ENCODE results near the gene VSIG1. TPM values are rescaled to one million over a fixed set of nuclear protein-coding genes. Genes with fewer than 3 reads are reported as not detected.

VSIG1 gene
- total RNA-seq, 1 experiment from 2014 or later: 0.07 TPM

DNA sequence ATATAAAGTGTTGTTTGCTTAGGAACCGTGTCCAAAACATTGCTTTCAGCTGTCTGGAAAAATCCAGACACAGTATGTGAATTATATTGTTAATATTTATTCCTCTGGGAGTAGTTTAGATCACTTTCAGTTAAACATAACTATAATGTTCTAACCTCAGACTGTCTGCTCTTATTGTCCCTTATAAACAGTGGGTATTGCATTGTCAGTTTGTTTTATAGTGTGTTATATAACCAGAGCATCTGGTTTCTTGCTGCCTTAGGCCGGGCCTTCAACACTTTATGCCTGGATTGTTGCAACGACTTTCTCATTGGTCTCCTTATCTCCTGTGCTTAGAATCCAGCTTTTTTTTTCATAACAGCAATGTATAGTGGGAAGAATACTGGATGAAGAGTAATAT lies 73.1 kb downstream of the VSIG1 start:
- H3K27me3 ChIP-seq (ENCODE audit: insufficient read depth, low read length): no peaks in the 10 kb centered on the region
- no peak overlapping the region for H3K27ac ChIP-seq (ENCODE audit: low read depth, low read length)
- H3K4me3 ChIP-seq (replicated peaks in 1 of 2; ENCODE audit: low read depth in 1 of 2, low read length in 2 of 2): no peak overlapping the region
- no peak overlapping the region for H3K4me2 ChIP-seq (ENCODE audit: low read length)
- H3K9me2 ChIP-seq (ENCODE audit: insufficient read depth): no peaks in the 10 kb centered on the region
- H3K9ac ChIP-seq (ENCODE audit: low read length): no peak overlapping the region
- intact Hi-C loops (cut with micrococcal nuclease): no loop called here
- BruUV-seq (replicated peaks): no TSS peak
- POLR2A ChIA-PET: interaction anchor here (0.6 kb wide), 1 partner anchor 17 kb away, joined by 3 read pairs; no protein-coding TSS in a partner anchor
- RAD21 ChIA-PET (ENCODE audit: low non-redundant PET in 1 of 2, low total read pairs in 2 of 2, uncharacterized antibody in 2 of 2, unreplicated experiment in 2 of 2): no interaction called here
- CTCF ChIA-PET: no interaction called here
- no peaks in the 10 kb centered on the region for H3K36me3 ChIP-seq (ENCODE audit: control insufficient read depth in 1 of 2, insufficient read depth in 2 of 2, low read length in 2 of 2)
- H2AFZ ChIP-seq (ENCODE audit: low read depth, low read length, poor library complexity, severe bottlenecking): no peak overlapping the region
- no peaks in the 10 kb centered on the region for H4K20me1 ChIP-seq (ENCODE audit: insufficient read depth)
- TF ChIP-seq ZFX (IDR thresholded peaks at IDR 0.05): no peak
- no peak for TF ChIP-seq EZH2phosphoT487 (IDR thresholded peaks at IDR 0.05; ENCODE audit: borderline replicate concordance)
- TF ChIP-seq ELF1 (IDR thresholded peaks at IDR 0.05; ENCODE audit: borderline replicate concordance, low read depth): no peak
- TF ChIP-seq, protein P1, sequence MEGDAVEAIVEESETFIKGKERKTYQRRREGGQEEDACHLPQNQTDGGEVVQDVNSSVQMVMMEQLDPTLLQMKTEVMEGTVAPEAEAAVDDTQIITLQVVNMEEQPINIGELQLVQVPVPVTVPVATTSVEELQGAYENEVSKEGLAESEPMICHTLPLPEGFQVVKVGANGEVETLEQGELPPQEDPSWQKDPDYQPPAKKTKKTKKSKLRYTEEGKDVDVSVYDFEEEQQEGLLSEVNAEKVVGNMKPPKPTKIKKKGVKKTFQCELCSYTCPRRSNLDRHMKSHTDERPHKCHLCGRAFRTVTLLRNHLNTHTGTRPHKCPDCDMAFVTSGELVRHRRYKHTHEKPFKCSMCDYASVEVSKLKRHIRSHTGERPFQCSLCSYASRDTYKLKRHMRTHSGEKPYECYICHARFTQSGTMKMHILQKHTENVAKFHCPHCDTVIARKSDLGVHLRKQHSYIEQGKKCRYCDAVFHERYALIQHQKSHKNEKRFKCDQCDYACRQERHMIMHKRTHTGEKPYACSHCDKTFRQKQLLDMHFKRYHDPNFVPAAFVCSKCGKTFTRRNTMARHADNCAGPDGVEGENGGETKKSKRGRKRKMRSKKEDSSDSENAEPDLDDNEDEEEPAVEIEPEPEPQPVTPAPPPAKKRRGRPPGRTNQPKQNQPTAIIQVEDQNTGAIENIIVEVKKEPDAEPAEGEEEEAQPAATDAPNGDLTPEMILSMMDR (IDR thresholded peaks at IDR 0.05 in 2 of 3, conservative IDR thresholded peaks at IDR 0.05 in 1 of 3; ENCODE audit: borderline replicate concordance in 1 of 3, insufficient read depth in 1 of 3, low read depth in 2 of 3, low read length in 2 of 3): no peak
- no peak for TF ChIP-seq ZNF274 (IDR thresholded peaks at IDR 0.05; ENCODE audit: low read depth, low read length)
- H3K9me3 ChIP-seq (ENCODE audit: control insufficient read depth in 1 of 2, insufficient read depth in 1 of 2, low read depth in 1 of 2, low read length in 2 of 2): no peaks in the 10 kb centered on the region
- no peaks in the 10 kb centered on the region for H3K4me1 ChIP-seq (ENCODE audit: control insufficient read depth in 1 of 2, insufficient read depth in 2 of 2, low read length in 2 of 2)
- H3K79me2 ChIP-seq (ENCODE audit: insufficient read depth, low read length): no peaks in the 10 kb centered on the region
- DNase-seq (ENCODE audit: low read depth, low spot score) (no peak), ATAC-seq (no peak)

DNA sequence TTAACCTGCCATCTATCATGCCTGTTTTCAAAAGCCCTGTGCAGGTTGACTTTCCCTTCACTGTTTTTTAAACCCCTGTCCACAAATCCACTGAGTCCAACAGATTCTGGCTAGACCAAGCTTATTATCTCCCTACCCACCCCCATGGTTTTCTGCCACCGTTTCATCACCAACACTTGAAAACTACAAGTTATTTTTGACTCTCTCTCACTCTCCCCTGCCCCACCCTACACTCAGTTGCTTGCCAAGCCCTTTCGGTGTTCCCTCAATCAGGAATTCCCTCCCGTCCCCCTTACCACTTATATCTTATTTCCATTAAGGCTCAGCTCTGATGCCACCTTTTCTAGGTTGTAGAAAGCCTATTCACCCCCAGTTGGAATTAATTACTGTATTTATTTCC lies 76.4 kb downstream of the VSIG1 start:
- H4K20me1 ChIP-seq (ENCODE audit: insufficient read depth): no peaks in the 10 kb centered on the region
- no peak overlapping the region for H3K9ac ChIP-seq (ENCODE audit: low read length)
- RAD21 ChIA-PET (ENCODE audit: low non-redundant PET in 1 of 2, low total read pairs in 2 of 2, uncharacterized antibody in 2 of 2, unreplicated experiment in 2 of 2): no interaction called here
- no peak for DNase-seq (ENCODE audit: low read depth, low spot score)
- POLR2A ChIA-PET: no interaction called here
- H3K4me1 ChIP-seq (ENCODE audit: control insufficient read depth in 1 of 2, insufficient read depth in 2 of 2, low read length in 2 of 2): no peaks in the 10 kb centered on the region
- H3K9me2 ChIP-seq (ENCODE audit: insufficient read depth): no peaks in the 10 kb centered on the region
- no peak overlapping the region for H2AFZ ChIP-seq (ENCODE audit: low read depth, low read length, poor library complexity, severe bottlenecking)
- no peak for ATAC-seq
- H3K4me2 ChIP-seq (ENCODE audit: low read length): no peak overlapping the region
- no peaks in the 10 kb centered on the region for H3K9me3 ChIP-seq (ENCODE audit: control insufficient read depth in 1 of 2, insufficient read depth in 1 of 2, low read depth in 1 of 2, low read length in 2 of 2)
- BruUV-seq (replicated peaks): no TSS peak
- no peak overlapping the region for H3K27ac ChIP-seq (ENCODE audit: low read depth, low read length)
- H3K36me3 ChIP-seq (ENCODE audit: control insufficient read depth in 1 of 2, insufficient read depth in 2 of 2, low read length in 2 of 2): no peaks in the 10 kb centered on the region
- no peaks in the 10 kb centered on the region for H3K27me3 ChIP-seq (ENCODE audit: insufficient read depth, low read length)
- intact Hi-C loops (cut with micrococcal nuclease): no loop called here
- no peak overlapping the region for H3K4me3 ChIP-seq (replicated peaks in 1 of 2; ENCODE audit: low read depth in 1 of 2, low read length in 2 of 2)
- no peaks in the 10 kb centered on the region for H3K79me2 ChIP-seq (ENCODE audit: insufficient read depth, low read length)
- CTCF ChIA-PET: no interaction called here
- TF ChIP-seq EGR1 (IDR thresholded peaks at IDR 0.05; ENCODE audit: low read depth) (no peak), TCF7L2 (IDR thresholded peaks at IDR 0.05; ENCODE audit: borderline replicate concordance, extremely low read depth, insufficient read depth, insufficient read length) (no peak), ZNF274 (IDR thresholded peaks at IDR 0.05; ENCODE audit: low read depth, low read length) (no peak), EZH2 (IDR thresholded peaks at IDR 0.05) (no peak), YY1 (IDR thresholded peaks at IDR 0.05; ENCODE audit: extremely low read depth, insufficient replicate concordance, low read depth, low read length) (no peak), EZH2phosphoT487 (IDR thresholded peaks at IDR 0.05; ENCODE audit: borderline replicate concordance) (no peak), CBX3 (IDR thresholded peaks at IDR 0.05; ENCODE audit: low read depth) (no peak), SRF (IDR thresholded peaks at IDR 0.05; ENCODE audit: low read depth) (no peak)
- TF ChIP-seq, protein P2, sequence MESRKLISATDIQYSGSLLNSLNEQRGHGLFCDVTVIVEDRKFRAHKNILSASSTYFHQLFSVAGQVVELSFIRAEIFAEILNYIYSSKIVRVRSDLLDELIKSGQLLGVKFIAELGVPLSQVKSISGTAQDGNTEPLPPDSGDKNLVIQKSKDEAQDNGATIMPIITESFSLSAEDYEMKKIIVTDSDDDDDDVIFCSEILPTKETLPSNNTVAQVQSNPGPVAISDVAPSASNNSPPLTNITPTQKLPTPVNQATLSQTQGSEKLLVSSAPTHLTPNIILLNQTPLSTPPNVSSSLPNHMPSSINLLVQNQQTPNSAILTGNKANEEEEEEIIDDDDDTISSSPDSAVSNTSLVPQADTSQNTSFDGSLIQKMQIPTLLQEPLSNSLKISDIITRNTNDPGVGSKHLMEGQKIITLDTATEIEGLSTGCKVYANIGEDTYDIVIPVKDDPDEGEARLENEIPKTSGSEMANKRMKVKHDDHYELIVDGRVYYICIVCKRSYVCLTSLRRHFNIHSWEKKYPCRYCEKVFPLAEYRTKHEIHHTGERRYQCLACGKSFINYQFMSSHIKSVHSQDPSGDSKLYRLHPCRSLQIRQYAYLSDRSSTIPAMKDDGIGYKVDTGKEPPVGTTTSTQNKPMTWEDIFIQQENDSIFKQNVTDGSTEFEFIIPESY (IDR thresholded peaks at IDR 0.05; ENCODE audit: extremely low read depth, insufficient replicate concordance, low read length): no peak
- TF ChIP-seq, protein P3, sequence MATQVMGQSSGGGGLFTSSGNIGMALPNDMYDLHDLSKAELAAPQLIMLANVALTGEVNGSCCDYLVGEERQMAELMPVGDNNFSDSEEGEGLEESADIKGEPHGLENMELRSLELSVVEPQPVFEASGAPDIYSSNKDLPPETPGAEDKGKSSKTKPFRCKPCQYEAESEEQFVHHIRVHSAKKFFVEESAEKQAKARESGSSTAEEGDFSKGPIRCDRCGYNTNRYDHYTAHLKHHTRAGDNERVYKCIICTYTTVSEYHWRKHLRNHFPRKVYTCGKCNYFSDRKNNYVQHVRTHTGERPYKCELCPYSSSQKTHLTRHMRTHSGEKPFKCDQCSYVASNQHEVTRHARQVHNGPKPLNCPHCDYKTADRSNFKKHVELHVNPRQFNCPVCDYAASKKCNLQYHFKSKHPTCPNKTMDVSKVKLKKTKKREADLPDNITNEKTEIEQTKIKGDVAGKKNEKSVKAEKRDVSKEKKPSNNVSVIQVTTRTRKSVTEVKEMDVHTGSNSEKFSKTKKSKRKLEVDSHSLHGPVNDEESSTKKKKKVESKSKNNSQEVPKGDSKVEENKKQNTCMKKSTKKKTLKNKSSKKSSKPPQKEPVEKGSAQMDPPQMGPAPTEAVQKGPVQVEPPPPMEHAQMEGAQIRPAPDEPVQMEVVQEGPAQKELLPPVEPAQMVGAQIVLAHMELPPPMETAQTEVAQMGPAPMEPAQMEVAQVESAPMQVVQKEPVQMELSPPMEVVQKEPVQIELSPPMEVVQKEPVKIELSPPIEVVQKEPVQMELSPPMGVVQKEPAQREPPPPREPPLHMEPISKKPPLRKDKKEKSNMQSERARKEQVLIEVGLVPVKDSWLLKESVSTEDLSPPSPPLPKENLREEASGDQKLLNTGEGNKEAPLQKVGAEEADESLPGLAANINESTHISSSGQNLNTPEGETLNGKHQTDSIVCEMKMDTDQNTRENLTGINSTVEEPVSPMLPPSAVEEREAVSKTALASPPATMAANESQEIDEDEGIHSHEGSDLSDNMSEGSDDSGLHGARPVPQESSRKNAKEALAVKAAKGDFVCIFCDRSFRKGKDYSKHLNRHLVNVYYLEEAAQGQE (IDR thresholded peaks at IDR 0.05; ENCODE audit: low read depth): no peak

Data from HCT116 (cell line).